Pancreas (tissue), 10 donors: ENCODE data around the gene RWDD1. TPM values are rescaled to one million over a fixed set of nuclear protein-coding genes. Genes with fewer than 3 reads are reported as not detected.

Experiments
- ATAC-seq, 4 donors: fragments of 200-7000 bp; cut with Tn5 transposase; one replicate each; pipeline versions ENCODE4 v1.8.0 to v1.9.1; 2020; ENCODE audit warnings: mild to moderate bottlenecking in 4 of 4, moderate library complexity in 4 of 4
- DNase-seq, 6 donors: peaks; one replicate each; pipeline ENCODE4 v3.0.0-alpha.2; 2020
- FAIRE-seq: peaks from 2 replicates; lab custom pipeline; 2012; peaks lifted over from hg19 to GRCh38; lab: Jason Lieb, UNC
- H3K27ac ChIP-seq, 4 donors: fragments of 200-600 bp; sonication (generic); 1 replicate in 3 of 4; 2 replicates in 1 of 4; pipeline versions ENCODE4 v1.5.0 to v1.8.0; 2020
- H3K27me3 ChIP-seq, 4 donors: fragments of 200-600 bp; one replicate each; pipeline ENCODE4 v1.8.0; 2021
- H3K36me3 ChIP-seq, 3 donors: fragments of 200-600 bp; sonication (generic) in 1 of 3; one replicate each; pipeline versions ENCODE4 v1.5.0 to v1.8.0; 2020 to 2021
- H3K4me1 ChIP-seq, 3 donors: fragments of 200-600 bp; one replicate each; pipeline ENCODE4 v1.8.0; 2021
- H3K4me3 ChIP-seq, 4 donors: fragments of 200-600 bp; sonication (generic) in 2 of 4; one replicate each; pipeline versions ENCODE4 v1.5.0 to v1.8.0; 2020 to 2021
- H3K9me3 ChIP-seq, 4 donors: fragments of 200-600 bp; one replicate each; pipeline ENCODE4 v1.8.0; 2021
- CTCF ChIP-seq, 4 donors: fragments of 200-600 bp; sonication (generic) in 3 of 4; IDR thresholded peaks; one replicate each; pipeline versions ENCODE4 v1.5.0 to v1.8.0; 2021; ENCODE audit warnings: antibody characterized with exemption in 4 of 4
- WGBS, 2 donors: extraction: QIAGEN DNeasy Blood & Tissue Kit; methylation state at CpG; one replicate each; pipeline ENCODE4 v1.1.7; 2013; 5-methylcytosine and 5-hydroxymethylcytosine counted together
- intact Hi-C, 3 donors: fragments of 100-400 bp; cut with DNase I; formaldehyde crosslinking; loops; one replicate each; pipeline versions ENCODE4 v1.11.1 to v1.14.2; 2022
- polyA plus RNA-seq, 2 donors: library from polyadenylated mRNA; stranded (reverse); fragments of 200-250 nt; gene quantifications; one replicate each; pipeline ENCODE4 v1.2.3, GENCODE V29; 2013
- total RNA-seq, 6 donors: library from RNA; stranded (reverse); fragmentation: NEBNext Ultra II Directional in 4 of 6; extraction: Animal tissue kit (Norgen Biotek cat#: 25700) in 4 of 6; gene quantifications; one replicate each; pipeline versions ENCODE4 v1.2.1 to v1.2.4, GENCODE V29; 2021 to 2023
- donor health status: healthy with polysubstance abuse.
- donor health status: DM: no; HTN: no; CAD: no; lungs with moderate emphysema.
- donor health status: DM: no; HTN: no; CAD: no.
- donor health status: control.
- donor health status: control.
- donor health status: Bipolar disorder and iron deficiency.
- donor health status: DM: yes; HTN: yes; CAD: no.
- donor health status: DM: no; HTN: no; CAD: no.
- donor health status: DM: no; HTN: no; CAD: no.
- donor health status: DM: yes; HTN: yes; CAD: no.

RWDD1 gene
- total and polyA plus RNA-seq, 8 donors, result 26.0 to 40.6 (median 29.4) TPM

DNA sequence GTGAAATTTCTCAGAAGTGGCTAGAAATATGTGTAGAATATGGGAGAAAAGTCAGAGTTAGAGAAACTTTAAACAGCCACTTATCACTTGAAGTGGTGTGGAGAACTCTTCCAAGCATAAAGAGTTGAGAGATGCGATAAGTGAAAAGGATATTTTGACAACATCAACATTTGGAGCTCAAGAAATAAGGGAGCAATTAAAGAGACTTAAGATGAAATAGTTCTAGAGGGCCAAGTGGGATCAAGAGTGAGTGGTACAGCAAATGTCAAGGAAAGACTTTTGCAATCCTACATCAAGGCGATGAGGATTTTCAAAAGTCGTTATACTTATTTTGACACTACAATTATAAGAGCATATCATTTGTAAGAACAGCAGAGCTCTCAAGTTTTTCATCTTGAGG, 54.6 kb downstream of the RWDD1 start:
- H3K9me3 ChIP-seq, result no peaks in the 10 kb centered on the region
- ATAC-seq (no peak), DNase-seq (no peak), FAIRE-seq (no peak)
- WGBS, 2 donors, result 93 to 94% methylated on average over 3 of the region's 3 CpGs
- no peak overlapping the region for H3K4me3 ChIP-seq
- H3K4me1 ChIP-seq, result peaks cover 0 to 2% (median 0%) of the 10 kb centered on the region in 3 donors
- H3K27me3 ChIP-seq, result no peaks in the 10 kb centered on the region
- H3K27ac ChIP-seq, result no peak overlapping the region
- TF ChIP-seq CTCF (IDR thresholded peaks at IDR 0.05), result no peak
- H3K36me3 ChIP-seq, result no peaks in the 10 kb centered on the region
- intact Hi-C loops, result no loop called here

DNA sequence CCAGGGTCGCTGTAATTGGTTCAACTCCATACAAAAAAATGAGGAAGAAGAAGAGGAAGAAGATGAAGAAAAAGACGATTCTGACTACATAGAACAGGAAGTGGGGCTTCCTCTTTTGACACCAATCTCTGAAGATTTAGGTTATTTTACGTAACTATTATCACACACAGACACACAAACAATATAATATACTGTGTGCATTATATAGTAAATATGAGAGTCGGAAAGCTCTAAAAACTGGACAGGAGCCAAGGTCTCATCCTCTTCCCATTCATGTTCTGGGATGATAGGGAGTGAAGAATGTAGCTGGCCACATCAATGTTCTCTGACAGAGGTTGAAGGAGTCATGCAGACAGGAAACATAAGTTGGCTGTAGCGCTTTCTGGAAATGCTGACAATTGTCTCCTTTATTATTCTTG, 58.3 kb downstream of the RWDD1 start:
- no peaks in the 10 kb centered on the region for H3K36me3 ChIP-seq
- ATAC-seq (no peak), DNase-seq (no peak), FAIRE-seq (no peak)
- 80 to 85% methylated on average over 5 of the region's 5 CpGs for WGBS, 2 donors
- H3K27me3 ChIP-seq, result no peaks in the 10 kb centered on the region
- H3K4me3 ChIP-seq, result no peak overlapping the region
- no peak for TF ChIP-seq CTCF (IDR thresholded peaks at IDR 0.05)
- H3K27ac ChIP-seq, result no peak overlapping the region
- intact Hi-C loops, result no loop called here
- no peaks in the 10 kb centered on the region for H3K9me3 ChIP-seq
- peaks cover 0 to 27% (median 26%) of the 10 kb centered on the region in 3 donors for H3K4me1 ChIP-seq

DNA sequence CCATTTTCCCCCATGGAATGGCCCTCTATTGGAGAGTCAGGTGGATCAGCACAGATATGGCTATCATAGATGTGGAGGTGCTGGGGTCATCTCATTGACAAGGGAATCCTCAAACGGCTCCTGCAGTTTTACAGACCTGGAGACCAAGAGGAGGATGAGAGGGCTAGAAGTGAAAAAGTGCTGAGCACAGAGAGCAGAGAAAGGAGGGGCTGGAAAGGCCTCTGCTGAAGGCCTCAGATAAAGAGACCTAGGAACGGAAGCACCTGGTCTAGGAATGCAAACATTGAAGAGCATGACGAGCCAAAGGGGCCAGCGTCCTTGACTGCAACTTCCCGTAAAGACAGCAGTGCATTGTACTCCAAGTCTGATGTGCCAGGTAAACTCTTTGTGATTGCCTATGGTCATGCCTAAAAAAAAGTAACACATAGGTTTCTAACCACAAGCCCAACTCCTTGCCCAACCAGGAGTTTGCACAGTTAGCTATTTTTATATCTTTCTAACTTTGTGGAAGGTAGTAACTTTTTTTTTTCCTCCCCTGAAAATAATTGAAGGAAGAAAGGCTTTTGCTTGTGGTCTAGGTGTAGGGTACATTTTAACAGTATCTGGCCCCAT, 60.2 kb downstream of the RWDD1 start:
- intact Hi-C loops, result no loop called here
- Histone ChIP-seq H3K9me3 (no peaks in the 10 kb centered on the region), H3K36me3 (no peaks in the 10 kb centered on the region), H3K4me1 (peaks cover 0 to 27% (median 26%) of the 10 kb centered on the region in 3 donors), H3K27ac (peak overlapping the region in 3 of 4 donors; percentile 46 to 48 (median 47)), H3K27me3 (no peaks in the 10 kb centered on the region), H3K4me3 (no peak overlapping the region)
- FAIRE-seq (no peak), ATAC-seq (peak; percentile 93 to 96 (median 96)), DNase-seq (peak in 4 of 6 donors; percentile 63 to 84 (median 72))
- no peak for TF ChIP-seq CTCF (IDR thresholded peaks at IDR 0.05)
- 11 to 20% methylated on average over 5 of the region's 5 CpGs for WGBS, 2 donors

- Histone ChIP-seq H3K27me3 (no peaks in the 10 kb centered on the region), H3K36me3 (no peaks in the 10 kb centered on the region), H3K4me3 (no peak overlapping the region), H3K4me1 (peaks cover 0 to 27% (median 26%) of the 10 kb centered on the region in 3 donors), H3K27ac (no peak overlapping the region), H3K9me3 (no peaks in the 10 kb centered on the region)
- ATAC-seq (peak; percentile 45 to 69 (median 54)), DNase-seq (peak in 2 of 6 donors; percentile 32 to 41), FAIRE-seq (no peak)
- intact Hi-C loops, result no loop called here
- 41 to 47% methylated on average over 2 of the region's 2 CpGs for WGBS, 2 donors
- TF ChIP-seq CTCF (IDR thresholded peaks at IDR 0.05), result peak in 2 of 4 donors; percentile 21 to 26
Measured at GRCh38 chr6:116633685-116634084, 62.4 kb downstream of the RWDD1 start.

Other genes with a start within 250 kb of the RWDD1 start
- 10 to 100 TPM in 1 of 6 donors, 1 to 10 TPM in 5; 1.8 to 19.2 (median 3.9) TPM for gene DSE, start 200.6 kb upstream of the RWDD1 start, total RNA-seq
- 1 to 10 TPM; 1.7 to 2.6 TPM for gene DSE, start 200.6 kb upstream of the RWDD1 start, polyA plus RNA-seq
- 1 to 10 TPM in 2 of 6 donors, under 1 TPM in 3, not detected in 1; 0.44 to 4.2 (median 0.98) TPM for gene CALHM6, start 110.1 kb upstream of the RWDD1 start, total RNA-seq
- gene CALHM6, start 110.1 kb upstream of the RWDD1 start, polyA plus RNA-seq, result 1 to 10 TPM; 1.3 to 1.4 TPM
- under 1 TPM; 0.04 to 0.41 (median 0.13) TPM for gene CALHM5, start 59.9 kb upstream of the RWDD1 start, total RNA-seq
- under 1 TPM; 0.08 to 0.12 TPM for gene CALHM5, start 59.9 kb upstream of the RWDD1 start, polyA plus RNA-seq
- not detected for gene TRAPPC3L, start 25.8 kb upstream of the RWDD1 start, total RNA-seq
- gene TRAPPC3L, start 25.8 kb upstream of the RWDD1 start, polyA plus RNA-seq, result under 1 TPM in 1 of 2 donors, not detected in 1; 0.12 TPM
- gene CALHM4, start 17.8 kb upstream of the RWDD1 start, total RNA-seq, result not detected
- not detected for gene CALHM4, start 17.8 kb upstream of the RWDD1 start, polyA plus RNA-seq
- gene RSPH4A, start 45.0 kb downstream of the RWDD1 start, total RNA-seq, result under 1 TPM; 0.23 to 0.49 (median 0.39) TPM
- gene RSPH4A, start 45.0 kb downstream of the RWDD1 start, polyA plus RNA-seq, result 1 to 10 TPM in 1 of 2 donors, under 1 TPM in 1; 0.76 to 1.2 TPM
- 1 to 10 TPM; 2.9 to 5.8 (median 4.6) TPM for gene ZUP1, start 97.3 kb downstream of the RWDD1 start, total RNA-seq
- gene ZUP1, start 97.3 kb downstream of the RWDD1 start, polyA plus RNA-seq, result 1 to 10 TPM; 8.8 to 8.9 TPM
- gene KPNA5, start 109.7 kb downstream of the RWDD1 start, total RNA-seq, result 1 to 10 TPM; 2.6 to 6.5 (median 4.9) TPM
- 1 to 10 TPM; 1.4 to 3.4 TPM for gene KPNA5, start 109.7 kb downstream of the RWDD1 start, polyA plus RNA-seq
- gene FAM162B, start 194.2 kb downstream of the RWDD1 start, total RNA-seq, result 1 to 10 TPM in 1 of 6 donors, under 1 TPM in 5; 0.19 to 1.1 (median 0.38) TPM
- 1 to 10 TPM in 1 of 2 donors, under 1 TPM in 1; 0.95 to 2.1 TPM for gene FAM162B, start 194.2 kb downstream of the RWDD1 start, polyA plus RNA-seq